Measurements from ENCODE around the gene CFAP54. TPM values are rescaled to one million over a fixed set of nuclear protein-coding genes. Genes with fewer than 3 reads are reported as not detected.

The CFAP54 gene
- polyA plus RNA-seq, 1 donor from 2014 or later: 1.1 TPM

DNA sequence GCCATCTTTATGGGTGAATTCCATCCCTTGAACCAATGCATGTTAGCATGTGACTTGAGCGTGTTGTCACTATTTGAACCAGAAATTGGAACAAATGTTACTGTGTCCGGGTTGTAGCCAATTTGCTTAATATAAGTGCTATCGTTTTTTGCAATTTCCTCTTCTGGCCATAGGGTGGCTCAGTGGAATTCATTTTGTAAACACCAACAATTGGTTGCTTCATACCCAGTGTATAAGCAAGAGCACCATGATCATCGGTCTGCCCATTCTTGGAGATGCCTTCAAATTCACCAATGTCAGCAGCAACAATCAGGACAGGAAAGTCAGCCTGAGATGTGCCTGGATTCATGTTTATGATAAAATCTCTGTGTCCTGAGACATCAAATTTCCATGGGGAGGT is 412.7 kb downstream of the CFAP54 start:
- H3K27me3 ChIP-seq (ENCODE audit: insufficient read depth, low read depth, low read length): no peaks in the 10 kb centered on the region
- H3K36me3 ChIP-seq (ENCODE audit: insufficient read depth, low read length): no peaks in the 10 kb centered on the region
- H4K20me1 ChIP-seq (ENCODE audit: insufficient read depth): no peaks in the 10 kb centered on the region
- H3K79me2 ChIP-seq (replicated peaks; ENCODE audit: insufficient read depth, low read length): no peaks in the 10 kb centered on the region
- no peaks in the 10 kb centered on the region for H3K9me2 ChIP-seq (ENCODE audit: insufficient read depth, low read length)
- no peak overlapping the region for H3K4me2 ChIP-seq (ENCODE audit: low read length)
- H3K27ac ChIP-seq (ENCODE audit: low read length): no peak overlapping the region
- H3K9me3 ChIP-seq (ENCODE audit: low read length): no peaks in the 10 kb centered on the region
- no peaks in the 10 kb centered on the region for H3F3A ChIP-seq (ENCODE audit: insufficient read depth, low read length, poor library complexity, severe bottlenecking)
- no peak overlapping the region for H3K4me3 ChIP-seq (ENCODE audit: low read length)
- no peak overlapping the region for H2AFZ ChIP-seq (ENCODE audit: low read depth, low read length)
- TF ChIP-seq CTCF (IDR thresholded peaks at IDR 0.05; ENCODE audit: poor library complexity, severe bottlenecking): no peak
- TF ChIP-seq EZH2 (IDR thresholded peaks at IDR 0.05; ENCODE audit: borderline replicate concordance, insufficient read depth, low read length, poor library complexity, severe bottlenecking): no peak
- TF ChIP-seq SMC3 (conservative IDR thresholded peaks at IDR 0.05; ENCODE audit: poor library complexity): no peak
- TF ChIP-seq EP300 (conservative IDR thresholded peaks at IDR 0.05; ENCODE audit: poor library complexity, severe bottlenecking): no peak
- TF ChIP-seq TAF1 (IDR thresholded peaks at IDR 0.05; ENCODE audit: low read depth): no peak
- TF ChIP-seq POLR2AphosphoS5 (IDR thresholded peaks at IDR 0.05): no peak
- TF ChIP-seq REST (IDR thresholded peaks at IDR 0.05; ENCODE audit: borderline replicate concordance): no peak
- TF ChIP-seq MXI1 (conservative IDR thresholded peaks at IDR 0.05; ENCODE audit: poor library complexity, severe bottlenecking): no peak
- TF ChIP-seq RAD21 (conservative IDR thresholded peaks at IDR 0.05): no peak
- H3K9ac ChIP-seq (ENCODE audit: low read length): no peak overlapping the region

- Histone ChIP-seq H3K36me3 (ENCODE audit: insufficient read depth, low read length) (no peaks in the 10 kb centered on the region), H3K9ac (ENCODE audit: low read length) (peak overlapping the region; percentile 62), H3K9me2 (ENCODE audit: insufficient read depth, low read length) (no peaks in the 10 kb centered on the region), H3K9me3 (ENCODE audit: low read length) (no peaks in the 10 kb centered on the region), H2AFZ (ENCODE audit: low read depth, low read length) (peak overlapping the region; percentile 66), H3K4me2 (ENCODE audit: low read length) (peak overlapping the region; percentile 34), H3F3A (ENCODE audit: insufficient read depth, low read length, poor library complexity, severe bottlenecking) (no peaks in the 10 kb centered on the region), H3K79me2 (replicated peaks; ENCODE audit: insufficient read depth, low read length) (peaks cover 5% of the 10 kb centered on the region), H3K27ac (ENCODE audit: low read length) (no peak overlapping the region), H3K27me3 (ENCODE audit: insufficient read depth, low read depth, low read length) (no peaks in the 10 kb centered on the region), H3K4me3 (ENCODE audit: low read length) (peak overlapping the region; percentile 76), H4K20me1 (ENCODE audit: insufficient read depth) (no peaks in the 10 kb centered on the region)
- TF ChIP-seq EP300 (conservative IDR thresholded peaks at IDR 0.05; ENCODE audit: poor library complexity, severe bottlenecking) (no peak), CTCF (IDR thresholded peaks at IDR 0.05; ENCODE audit: poor library complexity, severe bottlenecking) (no peak), REST (IDR thresholded peaks at IDR 0.05; ENCODE audit: borderline replicate concordance) (no peak), EZH2 (IDR thresholded peaks at IDR 0.05; ENCODE audit: borderline replicate concordance, insufficient read depth, low read length, poor library complexity, severe bottlenecking) (no peak), TAF1 (IDR thresholded peaks at IDR 0.05; ENCODE audit: low read depth) (no peak), POLR2AphosphoS5 (IDR thresholded peaks at IDR 0.05) (no peak)
Measured at GRCh38 chr12:96906498-96906848, 417.1 kb downstream of the CFAP54 start.

Data from neural cell (in vitro differentiated cells).